GM12878 (cell line): Measurements from ENCODE around the gene PDZD7. TPM values are rescaled to one million over a fixed set of nuclear protein-coding genes. Genes with fewer than 3 reads are reported as not detected.

Experiments
- ASH2L ChIP-seq: fragments of 300-600, 200-600 bp; sonication (generic); IDR thresholded peaks from 2 replicates; pipeline ENCODE4 v1.6.1; 2017; ENCODE audit warnings: low read depth, mild to moderate bottlenecking, borderline replicate concordance
- EP300 ChIP-seq, 2 experiments: fragments of 150-350 bp in 1 of 2; IDR thresholded peaks; 2 replicates each; pipeline ENCODE4 v1.6.1; 2011 to 2012; ENCODE audit warnings: low read depth in 2 of 2, low read length in 2 of 2, borderline replicate concordance in 1 of 2, improper control_type of control experiment in 1 of 2, inconsistent platforms in 1 of 2; ENCODE audit not compliant: control insufficient read depth in 1 of 2
- HDAC2 ChIP-seq: fragments of 200-600 bp; sonication (generic); IDR thresholded peaks from 2 replicates; pipeline ENCODE4 v1.6.1; 2017
- HDAC6 ChIP-seq: fragments of 200-600 bp; sonication (generic); IDR thresholded peaks from one replicate; pipeline ENCODE4 v1.8.0; 2017; ENCODE audit warnings: antibody characterized with exemption; ENCODE audit not compliant: unreplicated experiment
- IKZF1 ChIP-seq: fragments of 450-650 bp; conservative IDR thresholded peaks from 2 replicates; pipeline ENCODE4 v1.6.1; 2017; ENCODE audit warnings: antibody characterized with exemption, mild to moderate bottlenecking
- MTA3 ChIP-seq: IDR thresholded peaks from 2 replicates; pipeline ENCODE4 v1.6.1; 2012; ENCODE audit warnings: low read length, inconsistent platforms, borderline replicate concordance
- MXI1 ChIP-seq: fragments of 150-350 bp; IDR thresholded peaks from 2 replicates; pipeline ENCODE4 v1.6.1; 2011; ENCODE audit warnings: low read depth, mild to moderate bottlenecking, inconsistent platforms, low read length, improper control_type of control experiment
- MYC ChIP-seq: IDR thresholded peaks from 2 replicates; pipeline ENCODE4 v1.6.1; 2011; ENCODE audit warnings: mild to moderate bottlenecking, low read length, moderate library complexity, inconsistent platforms; ENCODE audit not compliant: insufficient read depth, insufficient replicate concordance, insufficient read length, severe bottlenecking
- RCOR1 ChIP-seq: conservative IDR thresholded peaks from 2 replicates; pipeline ENCODE4 v1.6.1; 2012; ENCODE audit warnings: low read depth, low read length, improper control_type of control experiment
- RELA ChIP-seq: fragments of 450-650 bp; IDR thresholded peaks from 2 replicates; pipeline ENCODE4 v1.8.0; 2014; ENCODE audit warnings: borderline replicate concordance; ENCODE audit not compliant: partially characterized antibody
- SIN3A ChIP-seq: IDR thresholded peaks from 2 replicates; pipeline ENCODE4 v1.6.1; 2012; ENCODE audit warnings: low read depth, low read length, improper control_type of control experiment
- SPI1 ChIP-seq: IDR thresholded peaks from 2 replicates; pipeline ENCODE4 v1.6.1; 2011; ENCODE audit warnings: low read depth, mild to moderate bottlenecking, low read length, moderate library complexity, borderline replicate concordance; ENCODE audit not compliant: insufficient read depth
- polyA plus RNA-seq, 11 experiments: library from polyadenylated mRNA; depleted of rRNA in 4 of 11; unstranded in 6 of 11; stranded (reverse) in 5 of 11; fragments of >200 nt; fragmentation: Nextera tagmentation in 4 of 11; fragmentation: Illumina TruSeq in 1 of 11; extraction: Ambion mirVana in 4 of 11; extraction: Trizol in 1 of 11; gene quantifications; 1 replicate in 1 of 11; 2 replicates in 10 of 11; pipeline versions ENCODE4 v1.2.1 to v1.2.3, GENCODE V29; 2011 to 2016; ENCODE audit warnings: inconsistent platforms in 2 of 11, missing spikeins in 2 of 11, low read depth in 1 of 11
- total RNA-seq, 4 experiments: library from RNA; depleted of rRNA in 3 of 4; stranded (reverse); fragments of >200 nt in 3 of 4; fragmentation: Illumina TruSeq in 1 of 4; extraction: Trizol in 1 of 4; gene quantifications; 2 replicates each; pipeline versions ENCODE4 v1.2.1 to v1.2.3, GENCODE V29; 2013 to 2021
- TF ChIP-seq, protein P1 (sequence below): fragments of 450-650 bp; formaldehyde crosslinking; IDR thresholded peaks from 2 replicates; pipeline ENCODE4 v1.4.0; 2022; ENCODE audit warnings: mild to moderate bottlenecking, moderate library complexity
- TF ChIP-seq, protein P2 (sequence below): fragments of 450-650 bp; IDR thresholded peaks from 2 replicates; pipeline ENCODE4 v1.6.1; 2017; ENCODE audit warnings: mild to moderate bottlenecking, moderate library complexity
- TF ChIP-seq, protein P3 (sequence below): fragments of 450-650 bp; conservative IDR thresholded peaks from 2 replicates; pipeline ENCODE4 v1.6.1; 2017; ENCODE audit warnings: mild to moderate bottlenecking, moderate library complexity
- TF ChIP-seq, protein P4 (sequence below): IDR thresholded peaks from 2 replicates; pipeline ENCODE4 v1.6.1; 2011; ENCODE audit warnings: low read depth, low read length, improper control_type of control experiment, borderline replicate concordance

The PDZD7 gene
- total and polyA plus RNA-seq, 10 of the 15 experiments (the other 5 are each of a cell fraction or from before 2014, with no cell fraction given), result 0.01 to 0.20 (median 0.03) TPM; not detected in 7

DNA sequence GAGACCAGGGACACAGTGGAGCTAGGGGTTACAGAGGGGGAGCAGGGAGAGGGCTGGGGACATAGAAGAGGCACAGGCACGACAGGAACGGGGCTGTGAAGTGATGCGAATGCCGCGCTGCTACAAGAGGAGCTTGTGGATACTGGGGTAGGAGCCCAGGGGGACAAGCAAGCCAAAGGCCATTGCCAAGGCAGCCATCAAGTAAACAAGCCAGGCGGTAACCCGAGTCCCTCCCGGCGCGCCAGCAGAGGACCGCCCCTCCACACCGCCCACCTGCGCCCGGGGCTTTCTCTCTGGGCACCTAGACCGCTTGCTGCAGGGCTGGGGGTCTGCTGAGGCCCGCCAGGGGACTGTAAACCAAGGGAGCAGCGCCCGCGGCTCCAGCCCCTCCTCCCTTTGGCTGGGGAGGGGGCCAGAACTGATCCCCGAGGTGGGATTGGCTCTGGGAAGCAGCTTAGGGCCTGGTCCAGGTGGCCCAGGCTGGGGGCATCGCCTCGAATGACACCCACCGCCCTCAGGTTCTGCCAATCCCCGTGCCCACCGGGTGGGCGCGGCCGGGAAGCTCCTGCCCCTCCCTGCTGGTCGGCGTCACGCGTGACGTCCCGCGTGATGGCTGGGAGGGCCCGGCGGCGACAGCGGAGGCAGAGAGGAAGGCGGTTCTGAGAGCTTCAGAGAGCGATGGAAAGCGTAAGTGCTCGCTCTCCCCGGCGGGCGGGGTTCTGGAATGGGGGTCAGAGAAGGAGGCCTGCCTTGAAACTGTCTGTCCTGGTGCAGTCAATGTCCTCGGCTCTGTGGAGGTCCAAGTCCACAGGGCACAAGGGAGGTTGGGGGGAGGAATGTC is 1.1 kb upstream of the PDZD7 start (continued):
- TF ChIP-seq, protein P1, sequence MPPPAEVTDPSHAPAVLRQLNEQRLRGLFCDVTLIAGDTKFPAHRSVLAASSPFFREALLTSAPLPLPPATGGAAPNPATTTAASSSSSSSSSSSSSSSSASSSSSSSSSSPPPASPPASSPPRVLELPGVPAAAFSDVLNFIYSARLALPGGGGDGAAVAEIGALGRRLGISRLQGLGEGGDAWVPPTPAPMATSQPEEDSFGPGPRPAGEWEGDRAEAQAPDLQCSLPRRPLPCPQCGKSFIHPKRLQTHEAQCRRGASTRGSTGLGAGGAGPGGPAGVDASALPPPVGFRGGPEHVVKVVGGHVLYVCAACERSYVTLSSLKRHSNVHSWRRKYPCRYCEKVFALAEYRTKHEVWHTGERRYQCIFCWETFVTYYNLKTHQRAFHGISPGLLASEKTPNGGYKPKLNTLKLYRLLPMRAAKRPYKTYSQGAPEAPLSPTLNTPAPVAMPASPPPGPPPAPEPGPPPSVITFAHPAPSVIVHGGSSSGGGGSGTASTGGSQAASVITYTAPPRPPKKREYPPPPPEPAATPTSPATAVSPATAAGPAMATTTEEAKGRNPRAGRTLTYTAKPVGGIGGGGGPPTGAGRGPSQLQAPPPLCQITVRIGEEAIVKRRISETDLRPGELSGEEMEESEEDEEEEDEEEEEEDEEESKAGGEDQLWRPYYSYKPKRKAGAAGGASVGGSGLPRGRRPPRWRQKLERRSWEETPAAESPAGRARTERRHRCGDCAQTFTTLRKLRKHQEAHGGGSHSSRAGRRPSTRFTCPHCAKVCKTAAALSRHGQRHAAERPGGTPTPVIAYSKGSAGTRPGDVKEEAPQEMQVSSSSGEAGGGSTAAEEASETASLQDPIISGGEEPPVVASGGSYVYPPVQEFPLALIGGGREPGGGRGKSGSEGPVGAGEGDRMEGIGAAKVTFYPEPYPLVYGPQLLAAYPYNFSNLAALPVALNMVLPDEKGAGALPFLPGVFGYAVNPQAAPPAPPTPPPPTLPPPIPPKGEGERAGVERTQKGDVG, result no peak
- TF ChIP-seq MXI1 (peak; percentile 4; the same call in 1 of the 2 replicates), SPI1 (no peak; the same call in 1 of the 2 replicates), RELA (no peak), HDAC6 (no peak), IKZF1 (no peak), ASH2L (no peak), RCOR1 (no peak), SIN3A (no peak), MTA3 (no peak), HDAC2 (no peak), MYC (no peak), EP300 (IDR thresholded peaks at IDR 0.05; ENCODE audit: borderline replicate concordance in 1 of 2, control insufficient read depth in 1 of 2, low read depth in 2 of 2, low read length in 2 of 2) (no peak)
- TF ChIP-seq, protein P2, sequence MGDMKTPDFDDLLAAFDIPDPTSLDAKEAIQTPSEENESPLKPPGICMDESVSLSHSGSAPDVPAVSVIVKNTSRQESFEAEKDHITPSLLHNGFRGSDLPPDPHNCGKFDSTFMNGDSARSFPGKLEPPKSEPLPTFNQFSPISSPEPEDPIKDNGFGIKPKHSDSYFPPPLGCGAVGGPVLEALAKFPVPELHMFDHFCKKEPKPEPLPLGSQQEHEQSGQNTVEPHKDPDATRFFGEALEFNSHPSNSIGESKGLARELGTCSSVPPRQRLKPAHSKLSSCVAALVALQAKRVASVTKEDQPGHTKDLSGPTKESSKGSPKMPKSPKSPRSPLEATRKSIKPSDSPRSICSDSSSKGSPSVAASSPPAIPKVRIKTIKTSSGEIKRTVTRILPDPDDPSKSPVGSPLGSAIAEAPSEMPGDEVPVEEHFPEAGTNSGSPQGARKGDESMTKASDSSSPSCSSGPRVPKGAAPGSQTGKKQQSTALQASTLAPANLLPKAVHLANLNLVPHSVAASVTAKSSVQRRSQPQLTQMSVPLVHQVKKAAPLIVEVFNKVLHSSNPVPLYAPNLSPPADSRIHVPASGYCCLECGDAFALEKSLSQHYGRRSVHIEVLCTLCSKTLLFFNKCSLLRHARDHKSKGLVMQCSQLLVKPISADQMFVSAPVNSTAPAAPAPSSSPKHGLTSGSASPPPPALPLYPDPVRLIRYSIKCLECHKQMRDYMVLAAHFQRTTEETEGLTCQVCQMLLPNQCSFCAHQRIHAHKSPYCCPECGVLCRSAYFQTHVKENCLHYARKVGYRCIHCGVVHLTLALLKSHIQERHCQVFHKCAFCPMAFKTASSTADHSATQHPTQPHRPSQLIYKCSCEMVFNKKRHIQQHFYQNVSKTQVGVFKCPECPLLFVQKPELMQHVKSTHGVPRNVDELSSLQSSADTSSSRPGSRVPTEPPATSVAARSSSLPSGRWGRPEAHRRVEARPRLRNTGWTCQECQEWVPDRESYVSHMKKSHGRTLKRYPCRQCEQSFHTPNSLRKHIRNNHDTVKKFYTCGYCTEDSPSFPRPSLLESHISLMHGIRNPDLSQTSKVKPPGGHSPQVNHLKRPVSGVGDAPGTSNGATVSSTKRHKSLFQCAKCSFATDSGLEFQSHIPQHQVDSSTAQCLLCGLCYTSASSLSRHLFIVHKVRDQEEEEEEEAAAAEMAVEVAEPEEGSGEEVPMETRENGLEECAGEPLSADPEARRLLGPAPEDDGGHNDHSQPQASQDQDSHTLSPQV, result no peak
- TF ChIP-seq, protein P3, sequence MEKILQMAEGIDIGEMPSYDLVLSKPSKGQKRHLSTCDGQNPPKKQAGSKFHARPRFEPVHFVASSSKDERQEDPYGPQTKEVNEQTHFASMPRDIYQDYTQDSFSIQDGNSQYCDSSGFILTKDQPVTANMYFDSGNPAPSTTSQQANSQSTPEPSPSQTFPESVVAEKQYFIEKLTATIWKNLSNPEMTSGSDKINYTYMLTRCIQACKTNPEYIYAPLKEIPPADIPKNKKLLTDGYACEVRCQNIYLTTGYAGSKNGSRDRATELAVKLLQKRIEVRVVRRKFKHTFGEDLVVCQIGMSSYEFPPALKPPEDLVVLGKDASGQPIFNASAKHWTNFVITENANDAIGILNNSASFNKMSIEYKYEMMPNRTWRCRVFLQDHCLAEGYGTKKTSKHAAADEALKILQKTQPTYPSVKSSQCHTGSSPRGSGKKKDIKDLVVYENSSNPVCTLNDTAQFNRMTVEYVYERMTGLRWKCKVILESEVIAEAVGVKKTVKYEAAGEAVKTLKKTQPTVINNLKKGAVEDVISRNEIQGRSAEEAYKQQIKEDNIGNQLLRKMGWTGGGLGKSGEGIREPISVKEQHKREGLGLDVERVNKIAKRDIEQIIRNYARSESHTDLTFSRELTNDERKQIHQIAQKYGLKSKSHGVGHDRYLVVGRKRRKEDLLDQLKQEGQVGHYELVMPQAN, result no peak
- TF ChIP-seq, protein P4, sequence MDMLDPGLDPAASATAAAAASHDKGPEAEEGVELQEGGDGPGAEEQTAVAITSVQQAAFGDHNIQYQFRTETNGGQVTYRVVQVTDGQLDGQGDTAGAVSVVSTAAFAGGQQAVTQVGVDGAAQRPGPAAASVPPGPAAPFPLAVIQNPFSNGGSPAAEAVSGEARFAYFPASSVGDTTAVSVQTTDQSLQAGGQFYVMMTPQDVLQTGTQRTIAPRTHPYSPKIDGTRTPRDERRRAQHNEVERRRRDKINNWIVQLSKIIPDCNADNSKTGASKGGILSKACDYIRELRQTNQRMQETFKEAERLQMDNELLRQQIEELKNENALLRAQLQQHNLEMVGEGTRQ, result no peak
